HTERT RPE-1 (cell line): Measurements from ENCODE around the gene TCN2.
"Not testable (repeated sequence)": the region's sequence is repeated elsewhere in the genome, so short reads cannot be mapped to it uniquely, and the experiment has no call there.

ENCODE experiments used
- in situ Hi-C: fragments of 300-500 bp; cut with MboI; formaldehyde crosslinking; loops from 4 replicates; pipeline ENCODE4 v1.14.3; 2020; ENCODE audit warnings: low sequenced_read_pairs

TCN2 gene

DNA sequence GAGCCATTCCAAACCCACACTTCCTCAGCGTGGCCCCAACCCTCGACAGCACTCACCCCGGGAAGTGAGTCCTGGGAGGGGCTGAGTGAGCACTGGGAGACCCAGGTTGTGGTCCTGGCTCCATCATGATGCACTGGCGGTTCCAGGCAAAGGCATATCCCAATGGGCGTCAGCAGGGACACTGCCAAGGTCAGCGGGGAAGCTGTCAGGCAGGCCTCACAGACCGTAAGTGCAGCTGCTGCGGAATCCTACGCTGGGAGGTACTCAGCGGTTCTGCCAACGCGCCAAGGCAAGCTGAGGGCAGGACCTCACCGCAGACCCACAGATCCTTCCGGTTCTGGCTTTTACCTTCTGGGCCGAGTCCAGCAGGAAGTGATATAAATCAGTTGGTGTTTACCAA lies 31.1 kb upstream of the TCN2 start:
- in situ Hi-C loops = no loop called here

DNA sequence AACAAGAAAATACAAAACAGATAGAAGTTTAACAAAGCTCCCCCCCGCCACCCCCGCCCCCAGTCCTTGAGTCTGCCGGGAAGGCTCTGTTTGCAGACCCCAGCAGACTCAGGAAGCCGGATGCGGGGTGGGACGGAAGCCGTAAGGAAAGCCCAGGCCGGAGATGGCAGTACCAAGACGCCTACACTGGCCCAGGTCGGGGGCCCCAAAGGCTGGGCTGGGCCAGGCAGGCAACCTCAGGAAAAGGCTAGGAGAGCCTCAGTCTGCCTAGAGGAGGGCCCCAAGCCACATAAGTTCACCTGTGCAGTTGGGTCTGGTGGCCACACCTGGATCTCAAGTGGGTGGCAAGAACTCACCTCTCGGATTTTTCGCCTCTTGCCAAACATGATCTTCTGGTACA lies 28.5 kb upstream of the TCN2 start:
- in situ Hi-C loops = no loop called here

DNA sequence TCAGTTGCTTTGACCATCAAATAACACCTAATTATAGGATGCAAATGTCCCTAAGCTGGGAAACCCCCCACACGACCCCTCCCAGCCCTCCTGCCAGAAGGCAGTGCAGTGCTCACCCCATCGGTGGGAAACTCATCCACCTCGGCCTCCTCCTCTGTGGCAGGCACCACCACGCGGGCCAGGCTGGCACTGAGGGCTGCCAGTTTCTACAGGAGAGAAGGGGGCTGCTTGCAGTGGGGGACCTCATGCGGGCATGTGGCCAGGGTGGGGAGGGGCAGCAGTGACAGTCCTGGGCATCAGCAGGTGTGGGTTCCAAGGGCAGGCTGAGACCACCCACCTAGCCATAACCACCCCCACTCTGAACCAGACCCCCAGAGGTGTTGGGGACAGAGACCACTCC lies 26.1 kb upstream of the TCN2 start:
- in situ Hi-C loops = no loop called here

DNA sequence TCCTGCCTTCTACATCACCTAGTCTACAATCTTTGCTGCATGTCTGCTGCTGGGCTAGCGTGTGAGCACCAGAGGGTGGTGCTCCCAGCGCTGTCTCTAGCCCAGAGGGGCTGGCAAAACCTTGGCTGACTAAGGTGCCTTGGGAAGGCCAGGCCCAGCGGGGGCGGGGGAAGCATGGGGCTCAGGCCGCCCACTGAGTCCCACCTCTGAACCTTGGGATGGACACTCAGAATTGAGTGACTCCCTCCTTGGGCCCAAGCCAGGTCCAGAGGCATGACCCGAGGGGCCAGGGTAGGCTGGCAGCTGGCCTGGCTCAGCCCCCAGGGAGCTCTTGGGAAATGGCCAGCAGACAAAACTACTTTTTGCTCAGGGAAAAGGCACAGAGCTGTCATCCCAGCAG lies 24.9 kb upstream of the TCN2 start:
- in situ Hi-C loops = no loop called here

GRCh38 chr22:30582788-30583545 lies 24.0 kb upstream of the TCN2 start:
- in situ Hi-C loops = no loop called here

DNA sequence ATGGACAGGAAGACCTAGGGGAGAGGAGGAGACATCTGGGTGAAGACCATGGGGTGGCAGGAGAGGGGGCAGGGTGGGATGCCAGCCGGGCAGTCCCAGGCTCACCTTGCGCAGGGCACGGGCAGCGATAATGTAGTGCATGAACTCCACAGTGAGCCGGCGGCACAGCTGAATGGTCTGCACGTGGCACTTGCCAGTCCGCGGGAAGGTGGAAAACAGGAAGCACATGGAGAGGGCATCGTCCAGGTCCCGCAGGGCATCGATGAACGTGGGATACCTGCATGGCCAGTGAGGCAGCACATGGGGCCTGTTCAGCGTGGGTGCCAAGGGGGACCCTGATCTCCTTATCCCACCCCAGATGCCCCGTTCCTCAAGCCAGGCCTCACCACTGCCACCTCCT lies 22.5 kb upstream of the TCN2 start:
- in situ Hi-C loops = no loop called here

DNA sequence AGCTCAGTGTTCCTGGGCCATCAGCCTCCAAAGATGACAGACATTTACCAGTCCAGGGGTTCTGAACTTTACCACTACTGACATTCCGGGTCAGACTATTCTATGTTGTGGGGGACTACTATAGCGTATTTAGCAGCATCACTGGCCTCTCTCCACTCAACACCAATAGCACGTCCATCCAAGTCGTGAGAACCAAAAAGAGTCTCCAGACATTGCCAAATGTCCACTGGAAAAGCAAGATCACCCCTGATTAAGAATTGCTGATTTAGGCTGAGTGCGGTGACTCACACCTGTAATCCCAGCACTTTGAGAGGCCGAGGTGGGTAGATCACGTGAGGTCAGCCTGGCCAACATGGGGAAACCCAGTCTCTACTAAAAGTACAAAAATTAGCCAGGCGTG lies 20.6 kb upstream of the TCN2 start:
- in situ Hi-C loops = no loop called here

DNA sequence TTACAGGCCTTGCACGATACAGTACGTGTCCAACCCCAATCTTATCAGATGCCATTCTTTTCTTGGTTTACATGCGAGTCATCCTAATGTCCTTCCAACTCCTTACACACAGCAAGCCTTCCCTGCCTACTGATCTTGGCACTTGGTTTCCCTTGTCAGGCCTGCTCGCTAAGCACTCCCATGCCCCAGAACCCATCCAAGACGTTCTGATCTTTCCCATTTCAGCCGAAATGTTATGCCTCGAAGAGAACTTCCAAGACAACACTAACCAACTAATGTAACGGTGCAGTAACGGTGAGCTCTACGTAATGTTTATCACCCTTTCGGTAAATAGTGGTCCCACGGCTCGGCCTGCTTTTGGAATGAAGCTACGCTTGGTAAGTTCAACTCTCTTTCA lies 15.8 kb upstream of the TCN2 start:
- in situ Hi-C loops = no loop called here

GRCh38 chr22:30591588-30592359 lies 15.2 kb upstream of the TCN2 start, which contains the start of gene PES1:
PES1 (minus strand) TSS chr22:30591910; CDS start chr22:30591833, 77 bp downstream.
- in situ Hi-C loops = no loop called here

DNA sequence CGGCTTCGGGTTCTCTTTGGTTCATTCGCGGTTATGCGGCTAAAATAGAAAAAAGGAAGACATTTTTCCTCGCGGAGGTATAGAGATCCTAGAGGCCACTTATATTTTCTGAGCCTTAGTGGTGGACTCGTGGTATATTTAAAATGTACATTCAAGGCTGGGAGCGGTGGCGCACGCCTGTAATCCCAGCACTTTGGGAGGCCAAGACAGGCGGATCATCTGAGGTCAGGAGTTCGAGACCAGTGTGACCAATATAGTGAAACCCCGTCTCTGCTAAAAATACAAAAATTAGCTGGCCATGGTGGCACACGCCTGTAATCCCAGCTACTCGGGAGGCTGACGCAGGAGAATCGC lies 14.6 kb upstream of the TCN2 start:
- in situ Hi-C loops = not testable (repeated sequence)

- in situ Hi-C loops = no loop called here
These were observed 10.8 kb upstream of the TCN2 start for GRCh38 chr22:30596199-30596598.

GRCh38 chr22:30596886-30597285 lies 10.1 kb upstream of the TCN2 start:
- in situ Hi-C loops = no loop called here

DNA sequence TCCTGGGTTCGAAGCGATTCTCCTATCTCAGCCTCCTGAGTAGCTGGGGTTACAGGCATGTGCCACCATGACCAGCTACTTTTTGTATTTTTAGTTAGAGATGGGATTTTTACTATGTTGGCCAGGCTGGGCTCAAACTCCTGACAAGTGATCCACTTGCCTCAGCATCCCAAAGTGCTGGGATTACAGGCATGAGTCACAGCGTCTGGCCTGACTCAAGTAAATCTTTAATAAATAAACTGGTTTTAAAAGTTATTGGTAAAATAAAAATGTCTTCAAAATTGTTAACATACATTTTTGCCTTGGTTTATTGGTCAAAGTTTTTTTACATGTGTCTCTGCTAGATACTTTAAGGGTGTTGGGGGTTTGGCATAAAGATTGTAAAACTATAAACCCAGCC lies 8.0 kb upstream of the TCN2 start:
- in situ Hi-C loops = no loop called here

- in situ Hi-C loops = no loop called here
These were observed 6.1 kb upstream of the TCN2 start for GRCh38 chr22:30600921-30601320.

DNA sequence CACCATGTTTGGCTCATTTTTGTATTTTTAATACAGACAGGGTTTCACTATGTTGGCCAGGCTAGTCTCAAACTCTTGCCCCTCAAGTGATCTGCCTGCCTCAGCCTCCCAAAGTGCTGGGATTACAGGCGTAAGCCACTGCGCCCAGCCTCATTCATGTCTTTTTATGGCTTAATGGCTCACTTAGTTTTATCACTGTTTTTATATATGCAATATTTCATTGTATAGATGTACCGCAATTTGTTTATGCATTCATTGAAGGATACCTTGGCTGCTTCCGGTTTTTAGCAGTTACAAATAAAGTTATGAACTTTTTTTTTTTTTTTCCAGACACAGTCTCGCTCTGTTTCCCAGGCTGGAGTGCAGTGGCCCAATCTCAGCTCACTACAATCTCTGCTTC lies 5.5 kb upstream of the TCN2 start:
- in situ Hi-C loops = no loop called here

DNA sequence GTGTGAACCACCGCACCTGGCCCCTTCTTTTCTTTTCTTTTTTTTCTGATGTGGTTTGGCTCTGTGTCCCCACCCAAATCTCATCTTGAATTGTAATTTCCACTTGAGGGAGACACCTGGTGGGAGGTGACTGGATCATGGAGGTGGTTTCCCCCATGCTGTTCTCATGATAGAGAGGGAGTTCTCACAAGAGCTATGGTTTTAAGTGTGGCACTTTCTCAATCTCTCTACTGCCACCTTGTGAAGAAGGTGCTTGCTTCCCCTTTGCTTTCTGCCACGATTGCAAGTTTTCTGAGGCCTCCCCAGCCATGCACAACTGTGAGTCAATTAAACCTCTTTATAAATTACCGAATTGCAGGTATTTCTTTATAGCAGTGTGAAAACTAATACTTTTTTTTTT lies 4.9 kb upstream of the TCN2 start:
- in situ Hi-C loops = no loop called here

DNA sequence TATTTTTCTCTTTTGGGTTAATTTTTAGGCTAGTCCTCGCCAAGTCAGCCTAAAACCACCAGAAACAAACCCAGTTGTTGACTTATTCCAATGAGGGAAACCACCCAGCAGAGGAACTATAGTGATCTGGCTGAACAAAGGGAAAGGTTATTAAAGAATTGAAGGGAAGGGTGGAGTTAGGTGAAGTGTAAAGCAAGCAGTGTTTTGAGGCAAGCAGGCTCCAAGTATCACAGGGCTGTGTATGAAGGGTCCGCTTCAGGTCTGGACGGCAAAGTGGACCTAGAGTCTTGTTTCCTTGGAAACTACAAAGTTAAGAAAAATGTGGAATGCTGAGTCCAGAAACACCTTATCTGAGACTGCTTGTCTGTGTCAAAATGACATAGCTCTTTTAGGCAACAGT lies 3.2 kb upstream of the TCN2 start:
- in situ Hi-C loops = no loop called here

GRCh38 chr22:30604723-30605122 lies 2.3 kb upstream of the TCN2 start:
- in situ Hi-C loops = no loop called here

GRCh38 chr22:30605449-30606110 lies 1.4 kb upstream of the TCN2 start:
- in situ Hi-C loops = no loop called here

DNA sequence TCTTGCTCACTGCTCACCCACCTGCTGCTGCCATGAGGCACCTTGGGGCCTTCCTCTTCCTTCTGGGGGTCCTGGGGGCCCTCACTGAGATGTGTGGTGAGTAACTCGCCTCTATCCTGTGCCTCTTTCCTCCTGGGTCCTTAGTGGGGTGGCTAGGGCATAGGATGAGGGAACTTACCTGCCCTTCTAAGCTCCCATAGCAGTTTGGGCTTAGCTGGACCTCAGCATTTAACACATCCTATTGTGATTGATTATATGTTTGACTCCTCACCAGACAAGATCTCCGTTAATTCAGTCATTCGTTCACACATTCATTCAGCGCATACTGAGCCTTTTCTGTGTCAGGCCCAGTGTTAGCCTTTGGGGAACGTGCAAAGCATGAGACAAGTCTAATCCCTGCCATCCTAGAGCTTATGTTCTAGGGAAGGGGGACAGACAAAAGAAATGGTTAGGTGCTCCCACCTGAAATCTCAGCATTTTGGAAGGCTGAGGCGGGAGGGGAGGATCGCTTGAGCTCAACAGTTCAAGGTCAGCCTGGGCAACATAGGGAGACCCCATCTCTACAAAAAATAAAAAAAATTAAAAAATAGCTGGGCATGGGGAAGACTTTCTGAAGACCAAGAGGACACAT lies 441 bp downstream of the TCN2 start:
- in situ Hi-C loops = no loop called here

DNA sequence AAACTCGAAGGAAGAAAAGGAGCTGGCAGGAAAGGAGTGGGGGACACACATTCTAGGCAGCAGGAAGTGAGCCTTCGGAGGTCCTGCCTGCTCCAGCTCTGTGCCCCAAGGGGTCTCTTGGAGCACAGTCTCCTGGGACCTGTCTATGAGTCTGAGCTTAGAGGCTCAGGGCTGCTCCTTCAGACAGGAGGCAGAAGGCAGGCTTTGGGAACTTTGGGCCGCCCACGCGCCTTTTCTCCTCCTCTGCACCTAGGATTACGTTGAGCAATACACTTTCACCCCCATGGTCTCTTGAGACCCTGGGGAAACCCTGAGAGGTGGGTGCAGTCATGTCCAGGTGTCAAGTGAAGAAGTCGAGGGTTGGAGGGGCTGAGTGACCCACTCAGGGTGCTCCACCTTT lies 965 bp downstream of the TCN2 start:
- in situ Hi-C loops = no loop called here
